LNCaP clone FGC (cell line): ENCODE results near the gene KCND3.

Experiments
- DNase-seq: peaks from one replicate; pipeline ENCODE4 v3.0.0-alpha.2; 2011; ENCODE audit warnings: low read depth
- H3K4me3 ChIP-seq: 2 replicates; pipeline ENCODE4 v1.5.1; 2011; ENCODE audit warnings: mild to moderate bottlenecking, low read depth, low read length, control low read depth
- TF ChIP-seq, protein P1 (sequence below): IDR thresholded peaks from 2 replicates; pipeline ENCODE4 v1.5.1; 2012; ENCODE audit warnings: mild to moderate bottlenecking; ENCODE audit not compliant: control insufficient read depth, insufficient read depth; ENCODE audit errors: extremely low read depth

Gene KCND3

DNA sequence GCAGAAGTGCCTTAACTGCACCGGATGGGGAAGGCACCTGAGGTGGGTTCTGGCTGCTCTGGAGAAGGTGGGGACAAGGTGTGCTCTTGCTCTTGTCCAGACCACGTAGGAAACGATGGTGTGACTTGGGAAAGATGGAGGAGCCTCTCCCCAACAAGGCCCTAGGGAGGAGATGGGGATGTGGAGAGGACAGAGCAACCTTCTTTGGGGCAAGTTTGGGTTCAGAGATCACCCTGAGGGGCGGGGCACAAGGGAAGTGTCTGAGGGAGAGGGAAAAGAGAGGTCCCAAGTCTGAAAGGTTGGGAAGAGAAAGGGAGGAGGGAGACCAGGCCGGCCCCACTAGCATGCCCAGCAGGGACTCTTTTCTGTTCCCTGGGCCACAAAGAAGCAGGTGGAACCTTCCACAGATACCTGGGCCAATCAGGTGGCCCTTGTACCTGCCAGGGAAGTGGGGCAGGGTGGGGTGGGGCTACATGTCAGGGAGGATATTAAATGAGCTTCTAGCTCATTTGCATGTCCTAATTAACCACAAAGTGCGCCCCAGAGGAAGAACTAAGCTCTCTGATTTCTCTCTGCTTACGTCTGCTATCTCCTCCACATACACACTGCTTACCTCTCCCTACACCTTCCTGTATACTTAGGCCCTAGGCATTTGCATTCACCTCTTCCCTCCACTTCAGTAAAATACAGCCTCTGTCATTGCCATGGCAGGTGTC is 266.2 kb downstream of the KCND3 start:
- TF ChIP-seq, protein P1, sequence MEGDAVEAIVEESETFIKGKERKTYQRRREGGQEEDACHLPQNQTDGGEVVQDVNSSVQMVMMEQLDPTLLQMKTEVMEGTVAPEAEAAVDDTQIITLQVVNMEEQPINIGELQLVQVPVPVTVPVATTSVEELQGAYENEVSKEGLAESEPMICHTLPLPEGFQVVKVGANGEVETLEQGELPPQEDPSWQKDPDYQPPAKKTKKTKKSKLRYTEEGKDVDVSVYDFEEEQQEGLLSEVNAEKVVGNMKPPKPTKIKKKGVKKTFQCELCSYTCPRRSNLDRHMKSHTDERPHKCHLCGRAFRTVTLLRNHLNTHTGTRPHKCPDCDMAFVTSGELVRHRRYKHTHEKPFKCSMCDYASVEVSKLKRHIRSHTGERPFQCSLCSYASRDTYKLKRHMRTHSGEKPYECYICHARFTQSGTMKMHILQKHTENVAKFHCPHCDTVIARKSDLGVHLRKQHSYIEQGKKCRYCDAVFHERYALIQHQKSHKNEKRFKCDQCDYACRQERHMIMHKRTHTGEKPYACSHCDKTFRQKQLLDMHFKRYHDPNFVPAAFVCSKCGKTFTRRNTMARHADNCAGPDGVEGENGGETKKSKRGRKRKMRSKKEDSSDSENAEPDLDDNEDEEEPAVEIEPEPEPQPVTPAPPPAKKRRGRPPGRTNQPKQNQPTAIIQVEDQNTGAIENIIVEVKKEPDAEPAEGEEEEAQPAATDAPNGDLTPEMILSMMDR, result no peak

DNA sequence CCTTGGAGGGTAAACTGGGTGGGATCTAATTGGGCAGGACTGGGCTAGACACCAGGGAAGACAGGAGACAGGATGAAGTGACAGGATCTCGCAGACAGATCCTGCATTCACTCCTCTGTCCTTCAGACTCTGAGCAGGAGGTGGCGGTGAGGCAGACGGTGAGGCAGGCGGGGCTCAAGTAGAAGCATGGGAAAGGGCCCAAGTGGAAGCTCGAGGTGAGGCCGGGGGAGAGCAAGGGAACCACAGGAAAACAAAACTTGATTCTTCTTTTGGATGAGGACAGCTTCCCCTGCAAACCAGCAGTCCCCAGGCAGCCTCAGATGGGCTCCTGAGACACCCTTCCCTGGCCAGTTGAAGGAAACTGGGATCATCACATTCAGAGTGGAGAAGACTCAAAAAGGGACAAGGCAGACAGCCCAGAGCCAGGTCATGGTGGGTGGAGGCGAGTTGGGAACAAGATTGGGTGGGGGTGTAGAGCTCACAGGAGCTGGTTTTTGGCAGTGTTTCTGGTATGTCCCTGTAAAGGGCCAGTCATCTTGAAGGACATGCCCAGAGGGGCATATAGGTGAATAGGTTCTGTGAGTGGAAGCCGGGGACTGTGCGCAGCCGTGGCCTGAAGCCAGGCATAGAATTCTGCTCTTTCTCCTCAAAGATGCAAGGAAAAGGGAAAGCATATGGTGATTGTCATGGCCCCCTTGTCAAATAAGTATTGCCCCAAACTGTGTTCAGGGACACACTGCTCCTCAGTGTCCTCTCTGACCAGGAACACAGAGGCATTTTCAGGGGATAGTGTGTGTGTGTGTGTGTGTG is 268.3 kb downstream of the KCND3 start:
- TF ChIP-seq, protein P1, result no peak
- no peak for DNase-seq
- no peak overlapping the region for H3K4me3 ChIP-seq

More for the DNA sequence above, 266.2 kb downstream of the KCND3 start:
- no peak overlapping the region for H3K4me3 ChIP-seq
- no peak for DNase-seq
